GM18499 (cell line): ENCODE data around the gene DYNLT2B.
"Not testable (repeated sequence)": the region's sequence is repeated elsewhere in the genome, so short reads cannot be mapped to it uniquely, and the experiment has no call there.

ENCODE experiments used
- ATAC-seq: cut with Tn5 transposase; IDR thresholded peaks from one replicate; pipeline ENCODE4 v1.9.1; 2021; ENCODE audit warnings: moderate number of reproducible peaks; ENCODE audit not compliant: insufficient read depth, unreplicated experiment

Gene DYNLT2B

GRCh38 chr3:196327405-196327804 lies 9.4 kb upstream of the DYNLT2B start:
- ATAC-seq: no peak

- no peak for ATAC-seq
These were observed 8.9 kb upstream of the DYNLT2B start for GRCh38 chr3:196326936-196327335.

GRCh38 chr3:196323691-196324090 lies 5.7 kb upstream of the DYNLT2B start:
- no peak for ATAC-seq

- no peak for ATAC-seq
These were observed 5.0 kb upstream of the DYNLT2B start for GRCh38 chr3:196323016-196323415.

- ATAC-seq: no peak
These were observed 3.1 kb upstream of the DYNLT2B start for GRCh38 chr3:196321162-196321561.

GRCh38 chr3:196320137-196320536 lies 2.1 kb upstream of the DYNLT2B start:
- no peak for ATAC-seq

- not testable (repeated sequence) for ATAC-seq
These were observed 997 bp downstream of the DYNLT2B start for GRCh38 chr3:196316799-196317686.

- no peak for ATAC-seq
These were observed 2.2 kb downstream of the DYNLT2B start for GRCh38 chr3:196315821-196316220.

- ATAC-seq: no peak
These were observed 3.4 kb downstream of the DYNLT2B start for GRCh38 chr3:196314597-196314996.

- ATAC-seq: not testable (repeated sequence)
These were observed 4.0 kb downstream of the DYNLT2B start for GRCh38 chr3:196314086-196314485.

GRCh38 chr3:196302960-196303359 lies 15.1 kb downstream of the DYNLT2B start:
- ATAC-seq: not testable (repeated sequence)

- ATAC-seq: not testable (repeated sequence)
These were observed 15.5 kb downstream of the DYNLT2B start for GRCh38 chr3:196302551-196302950.

GRCh38 chr3:196298521-196298920 lies 19.5 kb downstream of the DYNLT2B start:
- no peak for ATAC-seq

GRCh38 chr3:196292286-196292923 lies 25.6 kb downstream of the DYNLT2B start:
- no peak for ATAC-seq

- no peak for ATAC-seq
These were observed 29.9 kb downstream of the DYNLT2B start for GRCh38 chr3:196288141-196288460.

- ATAC-seq: no peak
These were observed 30.4 kb downstream of the DYNLT2B start, which contains the start of gene PCYT1A for GRCh38 chr3:196287440-196288140. PCYT1A (minus strand) TSS chr3:196287726; CDS start chr3:196270531, 17,195 bp downstream.

GRCh38 chr3:196287090-196287439 lies 31.0 kb downstream of the DYNLT2B start:
- no peak for ATAC-seq

GRCh38 chr3:196284396-196284795 lies 33.6 kb downstream of the DYNLT2B start:
- ATAC-seq: no peak

GRCh38 chr3:196281962-196282361 lies 36.1 kb downstream of the DYNLT2B start:
- ATAC-seq: no peak

GRCh38 chr3:196280689-196281440 lies 37.2 kb downstream of the DYNLT2B start:
- no peak for ATAC-seq
